Body of pancreas (tissue), 4 donors: Measurements from ENCODE around the gene TARS2.

Experiments used
- CTCF ChIP-seq, 7 experiments: fragments of 450-650 bp in 4 of 7; fragments of 200-600 bp in 3 of 7; sonication (generic) in 3 of 7; IDR thresholded peaks; one replicate each; pipeline ENCODE4 v1.5.1; 2016 to 2019; ENCODE audit warnings: antibody characterized with exemption in 7 of 7
- POLR2A ChIP-seq, 3 donors: fragments of 450-650 bp; IDR thresholded peaks; one replicate each; pipeline ENCODE4 v1.6.1; 2016; ENCODE audit warnings: antibody characterized with exemption in 3 of 3, mild to moderate bottlenecking in 2 of 3

GRCh38 chr1:150444232-150444631 is 43.0 kb upstream of the TARS2 start:
- TF ChIP-seq POLR2A (IDR thresholded peaks at IDR 0.05) (no peak), CTCF (IDR thresholded peaks at IDR 0.05) (no peak)
